Liver (tissue), 3 donors: ENCODE measurements around the gene RIMBP2.

Experiments used
- ATF3 ChIP-seq: IDR thresholded peaks from 2 replicates; pipeline ENCODE4 v1.6.1; 2016; ENCODE audit warnings: antibody characterized with exemption
- CTCF ChIP-seq: fragments of 150-350 bp; IDR thresholded peaks from 2 replicates; pipeline ENCODE4 v1.5.1; 2017; ENCODE audit warnings: improper control_type of control experiment, low read depth, low read length; ENCODE audit not compliant: missing input control
- HNF4A ChIP-seq, 2 donors: conservative IDR thresholded peaks; 2 replicates each; pipeline ENCODE4 v1.6.1; 2016; ENCODE audit warnings: antibody characterized with exemption in 2 of 2, mild to moderate bottlenecking in 2 of 2
- HNF4G ChIP-seq: IDR thresholded peaks from 2 replicates; pipeline ENCODE4 v1.6.1; 2016; ENCODE audit warnings: antibody characterized with exemption
- MAX ChIP-seq: IDR thresholded peaks from 2 replicates; pipeline ENCODE4 v1.6.1; 2016; ENCODE audit warnings: antibody characterized with exemption
- NR2F2 ChIP-seq: IDR thresholded peaks from 2 replicates; pipeline ENCODE4 v1.6.1; 2016; ENCODE audit warnings: antibody characterized with exemption
- RAD21 ChIP-seq, 2 donors: IDR thresholded peaks; 2 replicates each; pipeline ENCODE4 v1.6.1; 2016; ENCODE audit warnings: antibody characterized with exemption in 2 of 2, mild to moderate bottlenecking in 2 of 2
- REST ChIP-seq: IDR thresholded peaks from 2 replicates; pipeline ENCODE4 v1.6.1; 2016; ENCODE audit warnings: antibody characterized with exemption, mild to moderate bottlenecking
- RXRA ChIP-seq, 2 donors: IDR thresholded peaks; 2 replicates each; pipeline ENCODE4 v1.6.1; 2017 to 2018; ENCODE audit warnings: antibody characterized with exemption in 2 of 2, mild to moderate bottlenecking in 1 of 2
- TAF1 ChIP-seq: conservative IDR thresholded peaks from 2 replicates; pipeline ENCODE4 v1.6.1; 2016; ENCODE audit warnings: antibody characterized with exemption, mild to moderate bottlenecking
- YY1 ChIP-seq: IDR thresholded peaks from 2 replicates; pipeline ENCODE4 v1.6.1; 2016; ENCODE audit warnings: antibody characterized with exemption, mild to moderate bottlenecking
- donor health status: healthy.
- donor health status: healthy.

- no peak for TF ChIP-seq HNF4A (conservative IDR thresholded peaks at IDR 0.05)
- no peak for TF ChIP-seq MAX
- no peak for TF ChIP-seq REST
- no peak for TF ChIP-seq CTCF
- TF ChIP-seq ATF3 = no peak
- TF ChIP-seq RXRA (IDR thresholded peaks at IDR 0.05) = no peak
- TF ChIP-seq RAD21 (IDR thresholded peaks at IDR 0.05) = no peak
- TF ChIP-seq TAF1 = no peak
- no peak for TF ChIP-seq HNF4G
- no peak for TF ChIP-seq YY1
- TF ChIP-seq NR2F2 = no peak
These were observed 241.4 kb downstream of the RIMBP2 start for GRCh38 chr12:130474599-130475269.
